Measurements from ENCODE around the gene MAVS.
"Not testable (repeated sequence)": the region's sequence is repeated elsewhere in the genome, so short reads cannot be mapped to it uniquely, and the experiment has no call there.

MAVS gene

DNA sequence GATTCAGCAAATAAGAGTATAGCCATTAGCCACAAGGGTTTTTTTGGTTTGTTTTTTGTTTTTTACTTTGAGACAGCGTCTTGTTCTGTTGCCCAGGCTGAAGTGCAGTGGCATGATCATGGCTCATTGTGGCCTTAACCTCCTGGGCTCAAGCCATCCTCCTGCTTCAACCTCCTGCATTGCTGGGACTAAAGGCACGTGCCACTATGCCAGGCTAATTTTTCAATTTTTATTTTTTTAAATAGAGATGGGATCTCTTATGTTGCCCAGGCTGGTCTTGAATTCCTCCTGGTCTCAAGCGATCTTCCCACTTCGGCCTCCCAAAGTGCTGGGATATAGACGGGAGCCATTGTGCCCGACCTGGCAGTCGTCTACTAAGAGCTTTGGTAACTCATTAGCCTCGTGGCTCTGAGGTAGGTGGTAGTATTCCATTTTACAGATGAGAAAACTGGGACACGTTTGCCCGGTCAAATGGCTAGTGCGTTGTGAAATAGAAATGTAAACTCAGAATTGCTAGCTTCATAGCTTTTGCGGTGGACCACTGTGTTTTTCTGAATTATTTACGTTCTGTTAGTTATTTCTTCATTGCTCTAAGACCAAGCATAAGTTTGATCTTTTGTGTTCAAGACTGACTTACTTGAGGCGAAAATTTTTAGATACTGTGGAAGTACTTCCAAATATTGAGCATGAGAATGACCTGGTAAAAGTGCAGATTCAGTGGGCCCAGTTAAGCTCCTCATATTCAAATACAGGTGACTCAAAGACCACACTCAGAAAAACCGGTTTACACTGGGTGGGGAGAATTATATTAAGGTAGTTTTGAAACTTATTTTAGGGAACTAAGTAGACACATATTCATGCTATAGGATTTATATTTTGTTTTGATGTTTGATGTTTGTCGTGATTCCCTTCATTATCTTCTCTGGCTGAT lies 44.6 kb downstream of the MAVS start:
- DNase-seq (ENCODE audit: low read depth) = no peak
- H3K4me3 ChIP-seq (ENCODE audit: low read depth, low read length) = peak overlapping the region; percentile 98
- TF ChIP-seq MYC (IDR thresholded peaks at IDR 0.05; ENCODE audit: low read depth, low read length) (no peak), POLR2A (IDR thresholded peaks at IDR 0.05; ENCODE audit: extremely low read depth, insufficient read length) (no peak)
- TF ChIP-seq, protein P1, sequence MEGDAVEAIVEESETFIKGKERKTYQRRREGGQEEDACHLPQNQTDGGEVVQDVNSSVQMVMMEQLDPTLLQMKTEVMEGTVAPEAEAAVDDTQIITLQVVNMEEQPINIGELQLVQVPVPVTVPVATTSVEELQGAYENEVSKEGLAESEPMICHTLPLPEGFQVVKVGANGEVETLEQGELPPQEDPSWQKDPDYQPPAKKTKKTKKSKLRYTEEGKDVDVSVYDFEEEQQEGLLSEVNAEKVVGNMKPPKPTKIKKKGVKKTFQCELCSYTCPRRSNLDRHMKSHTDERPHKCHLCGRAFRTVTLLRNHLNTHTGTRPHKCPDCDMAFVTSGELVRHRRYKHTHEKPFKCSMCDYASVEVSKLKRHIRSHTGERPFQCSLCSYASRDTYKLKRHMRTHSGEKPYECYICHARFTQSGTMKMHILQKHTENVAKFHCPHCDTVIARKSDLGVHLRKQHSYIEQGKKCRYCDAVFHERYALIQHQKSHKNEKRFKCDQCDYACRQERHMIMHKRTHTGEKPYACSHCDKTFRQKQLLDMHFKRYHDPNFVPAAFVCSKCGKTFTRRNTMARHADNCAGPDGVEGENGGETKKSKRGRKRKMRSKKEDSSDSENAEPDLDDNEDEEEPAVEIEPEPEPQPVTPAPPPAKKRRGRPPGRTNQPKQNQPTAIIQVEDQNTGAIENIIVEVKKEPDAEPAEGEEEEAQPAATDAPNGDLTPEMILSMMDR (IDR thresholded peaks at IDR 0.05; ENCODE audit: low read depth, low read length) = no peak
- TF ChIP-seq, protein P2, sequence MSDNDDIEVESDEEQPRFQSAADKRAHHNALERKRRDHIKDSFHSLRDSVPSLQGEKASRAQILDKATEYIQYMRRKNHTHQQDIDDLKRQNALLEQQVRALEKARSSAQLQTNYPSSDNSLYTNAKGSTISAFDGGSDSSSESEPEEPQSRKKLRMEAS (IDR thresholded peaks at IDR 0.05; ENCODE audit: low read depth, low read length) = no peak

DNA sequence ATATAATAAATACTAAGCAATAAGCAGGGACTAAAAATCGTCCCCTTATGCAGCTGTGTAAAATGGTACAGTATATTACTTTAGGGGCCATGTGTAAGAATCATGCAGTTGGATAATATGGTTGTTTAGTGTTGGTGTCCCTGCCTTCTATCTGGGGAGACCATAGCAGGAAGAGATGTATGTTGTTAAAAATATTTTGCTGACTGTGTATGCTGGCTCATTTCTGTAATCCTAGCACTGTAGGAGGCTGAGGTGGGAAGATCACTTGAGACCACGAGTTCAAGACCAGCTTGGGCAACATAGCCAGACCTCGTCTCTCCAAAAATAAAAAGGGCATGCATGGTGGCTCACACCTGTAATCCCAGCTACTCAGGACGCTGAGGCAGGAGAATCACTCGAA lies 48.2 kb downstream of the MAVS start:
- no peak for DNase-seq (ENCODE audit: low read depth)
- TF ChIP-seq MYC (IDR thresholded peaks at IDR 0.05; ENCODE audit: low read depth, low read length) = no peak
- TF ChIP-seq, protein P1 (IDR thresholded peaks at IDR 0.05; ENCODE audit: low read depth, low read length) = no peak
- TF ChIP-seq, protein P2 (IDR thresholded peaks at IDR 0.05; ENCODE audit: low read depth, low read length) = no peak
- TF ChIP-seq POLR2A (IDR thresholded peaks at IDR 0.05; ENCODE audit: extremely low read depth, insufficient read length) = no peak
- peak overlapping the region; percentile 4 for H3K4me3 ChIP-seq (ENCODE audit: low read depth, low read length)

DNA sequence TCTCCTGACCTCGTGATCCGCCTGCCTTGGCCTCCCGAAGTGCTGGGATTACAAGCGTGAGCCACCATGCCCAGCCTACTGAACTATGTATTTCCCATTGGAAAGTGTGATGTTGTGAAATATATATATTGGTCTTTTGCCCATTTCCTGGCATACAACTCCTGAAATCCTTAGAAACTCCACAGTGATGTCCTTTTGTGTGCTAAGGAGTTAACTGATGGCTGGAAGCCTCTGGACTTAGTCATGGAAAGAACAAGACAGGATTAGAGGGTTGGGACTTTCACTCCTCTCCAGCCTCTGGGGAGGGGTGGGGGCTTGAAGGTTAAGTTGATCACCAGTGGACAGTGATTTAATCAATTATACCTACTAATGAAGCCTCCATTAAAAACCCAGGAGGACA lies 49.7 kb downstream of the MAVS start:
- H3K4me3 ChIP-seq (ENCODE audit: low read depth, low read length) = no peak overlapping the region
- TF ChIP-seq POLR2A (IDR thresholded peaks at IDR 0.05; ENCODE audit: extremely low read depth, insufficient read length) (no peak), MYC (IDR thresholded peaks at IDR 0.05; ENCODE audit: low read depth, low read length) (no peak)
- TF ChIP-seq, protein P2 (IDR thresholded peaks at IDR 0.05; ENCODE audit: low read depth, low read length) = no peak
- TF ChIP-seq, protein P1 (IDR thresholded peaks at IDR 0.05; ENCODE audit: low read depth, low read length) = no peak
- DNase-seq (ENCODE audit: low read depth) = no peak

DNA sequence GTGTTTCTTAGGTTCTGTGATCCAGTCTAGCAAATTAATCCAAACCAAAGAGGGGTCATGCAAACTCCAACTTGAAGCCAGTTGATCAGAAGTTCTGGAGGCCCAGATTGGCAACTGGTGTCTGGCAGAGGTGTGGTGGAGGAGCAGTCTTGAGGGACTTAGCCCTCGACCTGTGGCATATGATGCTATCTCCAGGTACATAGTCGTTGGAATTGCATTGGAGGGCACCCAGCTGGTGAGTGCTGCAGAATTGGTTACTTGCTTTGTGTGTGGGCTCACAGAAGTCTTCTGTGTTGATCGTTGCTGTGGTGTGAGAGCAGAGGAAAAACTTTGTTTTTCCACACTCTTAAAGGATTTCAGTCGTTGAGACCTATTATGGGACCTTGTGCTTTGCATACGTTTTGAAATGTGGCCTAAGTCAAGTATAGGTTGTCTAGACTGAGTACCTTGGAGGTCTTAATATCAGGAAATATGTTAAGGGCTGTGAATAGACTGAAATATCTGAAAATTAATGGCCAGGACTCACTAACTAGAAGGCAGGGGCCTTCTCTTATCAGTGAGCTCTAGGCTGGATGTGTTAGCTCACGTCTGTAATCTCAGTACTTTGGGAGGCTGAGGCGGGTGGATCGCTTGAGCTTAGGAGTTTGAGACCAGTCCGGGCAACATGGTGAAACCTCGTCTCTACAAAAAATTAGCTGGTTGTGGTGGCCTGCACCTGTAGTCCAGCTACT lies 50.4 kb downstream of the MAVS start:
- TF ChIP-seq MYC (IDR thresholded peaks at IDR 0.05; ENCODE audit: low read depth, low read length) (no peak), POLR2A (IDR thresholded peaks at IDR 0.05; ENCODE audit: extremely low read depth, insufficient read length) (no peak)
- TF ChIP-seq, protein P1 (IDR thresholded peaks at IDR 0.05; ENCODE audit: low read depth, low read length) = no peak
- TF ChIP-seq, protein P2 (IDR thresholded peaks at IDR 0.05; ENCODE audit: low read depth, low read length) = no peak
- no peak for DNase-seq (ENCODE audit: low read depth)
- no peak overlapping the region for H3K4me3 ChIP-seq (ENCODE audit: low read depth, low read length)

DNA sequence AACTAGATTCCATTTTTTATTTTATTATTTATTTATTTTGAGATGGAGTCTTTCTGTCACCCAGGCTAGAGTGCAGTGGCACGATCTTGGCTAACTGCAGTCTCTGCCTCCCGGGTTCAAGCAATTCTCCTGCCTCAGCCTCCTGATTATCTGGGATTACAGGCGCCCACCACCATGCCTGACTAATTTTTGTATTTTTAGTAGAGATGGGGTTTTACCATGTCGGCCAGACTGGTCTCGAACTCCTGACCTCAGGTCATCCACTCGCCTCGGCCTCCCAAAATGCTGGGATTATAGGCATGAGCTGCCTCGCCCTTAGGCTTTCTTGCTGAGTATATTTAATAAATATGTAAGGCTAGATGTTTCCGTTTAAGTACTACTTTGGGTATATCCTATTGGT lies 51.5 kb downstream of the MAVS start:
- H3K4me3 ChIP-seq (ENCODE audit: low read depth, low read length) = not testable (repeated sequence)

DNA sequence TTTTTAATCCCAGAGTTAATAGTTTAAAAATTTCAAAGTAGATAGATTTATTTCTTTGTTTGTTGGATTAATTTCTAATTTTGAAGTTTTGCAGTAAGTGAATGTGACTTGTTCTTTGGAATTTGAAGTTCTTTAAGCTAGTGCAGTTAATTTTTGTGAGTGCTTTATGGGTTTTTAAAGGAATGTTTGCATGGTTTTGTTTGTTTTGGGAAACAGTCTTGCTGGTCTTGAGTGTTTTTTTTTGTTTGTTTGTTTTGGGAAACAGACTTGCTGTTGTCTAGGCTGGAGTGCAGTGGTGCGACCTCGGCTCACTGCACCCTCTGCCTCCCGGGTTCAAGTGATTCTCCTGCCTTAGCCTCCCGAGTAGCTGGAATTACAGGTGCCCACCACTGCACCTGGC lies 52.0 kb downstream of the MAVS start:
- H3K4me3 ChIP-seq (ENCODE audit: low read depth, low read length) = no peak overlapping the region
- DNase-seq (ENCODE audit: low read depth) = no peak
- TF ChIP-seq POLR2A (IDR thresholded peaks at IDR 0.05; ENCODE audit: extremely low read depth, insufficient read length) (no peak), MYC (IDR thresholded peaks at IDR 0.05; ENCODE audit: low read depth, low read length) (no peak)
- TF ChIP-seq, protein P1 (IDR thresholded peaks at IDR 0.05; ENCODE audit: low read depth, low read length) = no peak
- TF ChIP-seq, protein P2 (IDR thresholded peaks at IDR 0.05; ENCODE audit: low read depth, low read length) = no peak

More for the DNA sequence above, 51.5 kb downstream of the MAVS start:
- DNase-seq (ENCODE audit: low read depth) = not testable (repeated sequence)
